ENCODE measurements around the gene GDPD4. TPM values are rescaled to one million over a fixed set of nuclear protein-coding genes. Genes with fewer than 3 reads are reported as not detected.

Gene GDPD4
- polyA plus RNA-seq, 5 donors = 0.14 to 0.72 (median 0.59) TPM; not detected in 1

GRCh38 chr11:77244277-77245027 lies 57.0 kb downstream of the GDPD4 start:
- no peak for DNase-seq

- no peak for DNase-seq
Measured at GRCh38 chr11:77236901-77237300, 64.6 kb downstream of the GDPD4 start.

DNA sequence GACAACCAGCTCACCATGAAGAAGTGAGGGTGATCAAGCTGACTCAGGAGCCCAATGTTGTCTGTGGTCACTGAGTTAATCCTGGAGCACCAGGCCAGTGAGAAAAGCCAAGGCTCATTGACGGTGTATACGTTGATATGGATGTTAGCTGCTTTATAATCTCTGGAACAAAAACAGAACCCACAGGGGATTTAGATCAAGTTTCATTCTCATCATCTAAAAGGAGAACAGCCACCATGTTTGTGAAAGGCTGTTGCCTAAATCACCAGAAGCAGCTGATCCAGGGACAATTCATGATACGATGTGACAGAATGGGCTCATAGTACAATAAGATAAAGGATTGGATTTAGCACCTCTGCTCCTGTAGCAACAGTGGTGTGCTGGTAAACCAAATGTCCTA lies 68.5 kb downstream of the GDPD4 start:
- DNase-seq = no peak

GRCh38 chr11:77232242-77232641 lies 69.2 kb downstream of the GDPD4 start:
- no peak for DNase-seq

DNA sequence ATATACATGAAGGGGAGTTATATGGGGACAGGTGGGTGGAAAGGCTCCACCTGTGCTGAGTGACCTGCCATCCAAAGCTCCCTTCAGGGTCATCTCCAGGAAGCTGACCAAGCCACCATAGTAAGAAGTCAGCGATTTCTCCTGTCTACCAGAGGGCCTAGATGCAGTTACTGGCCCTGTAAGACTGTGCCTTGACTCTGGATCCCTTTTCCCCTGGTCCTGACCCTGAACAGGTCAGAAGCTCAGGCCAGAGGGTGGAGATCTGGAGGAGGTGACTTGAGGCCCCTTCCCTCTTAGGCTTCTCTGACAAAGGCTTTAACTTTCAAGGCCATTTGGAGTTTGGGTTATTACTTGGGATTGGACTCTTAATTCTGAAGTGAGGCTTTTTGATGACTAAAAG lies 69.7 kb downstream of the GDPD4 start:
- DNase-seq = no peak

- no peak for DNase-seq
Measured at GRCh38 chr11:77230878-77231605, 70.4 kb downstream of the GDPD4 start.

GRCh38 chr11:77223797-77224196 lies 77.7 kb downstream of the GDPD4 start:
- DNase-seq = no peak

DNA sequence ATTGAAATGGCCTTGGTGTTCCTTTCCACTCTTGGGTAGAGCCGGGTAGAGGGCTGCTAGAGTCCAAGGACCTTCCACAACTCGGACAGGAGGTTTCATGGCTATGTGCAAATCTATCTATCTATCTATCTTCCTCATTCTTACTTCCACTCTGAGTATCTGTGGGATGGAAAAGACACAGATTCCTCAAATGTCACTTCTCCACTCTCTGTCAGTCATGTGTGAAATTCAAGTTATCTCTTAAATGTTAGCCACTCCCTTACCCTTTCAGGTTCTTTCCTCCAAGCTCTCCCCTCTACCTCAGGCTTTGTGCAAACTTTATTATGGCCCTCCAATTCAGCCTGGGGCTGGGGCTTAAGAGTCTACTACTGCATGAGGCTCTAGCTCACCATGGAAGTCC lies 84.3 kb downstream of the GDPD4 start:
- DNase-seq = no peak

DNA sequence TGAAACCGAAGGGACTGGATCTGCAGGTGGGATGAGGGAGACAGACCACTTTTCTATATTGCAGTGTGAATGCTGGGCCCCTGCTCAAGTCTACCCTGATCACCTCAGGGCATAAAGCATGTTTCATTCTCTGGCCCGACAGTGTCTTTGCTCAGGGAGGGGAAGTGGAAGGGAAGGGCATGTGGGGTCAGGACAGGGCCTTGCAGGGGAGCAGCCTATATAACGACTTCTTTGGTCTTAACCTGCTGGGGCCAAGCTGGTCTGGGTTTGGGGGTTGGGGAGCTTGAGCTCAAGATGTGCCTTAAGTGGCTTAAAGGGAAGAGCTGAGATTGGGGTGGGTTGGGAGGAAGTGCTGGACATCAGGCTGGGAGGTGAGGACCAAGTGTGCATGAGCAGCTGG lies 86.4 kb downstream of the GDPD4 start:
- no peak for DNase-seq

- DNase-seq = no peak
Measured at GRCh38 chr11:77214557-77214956, 86.9 kb downstream of the GDPD4 start.

DNA sequence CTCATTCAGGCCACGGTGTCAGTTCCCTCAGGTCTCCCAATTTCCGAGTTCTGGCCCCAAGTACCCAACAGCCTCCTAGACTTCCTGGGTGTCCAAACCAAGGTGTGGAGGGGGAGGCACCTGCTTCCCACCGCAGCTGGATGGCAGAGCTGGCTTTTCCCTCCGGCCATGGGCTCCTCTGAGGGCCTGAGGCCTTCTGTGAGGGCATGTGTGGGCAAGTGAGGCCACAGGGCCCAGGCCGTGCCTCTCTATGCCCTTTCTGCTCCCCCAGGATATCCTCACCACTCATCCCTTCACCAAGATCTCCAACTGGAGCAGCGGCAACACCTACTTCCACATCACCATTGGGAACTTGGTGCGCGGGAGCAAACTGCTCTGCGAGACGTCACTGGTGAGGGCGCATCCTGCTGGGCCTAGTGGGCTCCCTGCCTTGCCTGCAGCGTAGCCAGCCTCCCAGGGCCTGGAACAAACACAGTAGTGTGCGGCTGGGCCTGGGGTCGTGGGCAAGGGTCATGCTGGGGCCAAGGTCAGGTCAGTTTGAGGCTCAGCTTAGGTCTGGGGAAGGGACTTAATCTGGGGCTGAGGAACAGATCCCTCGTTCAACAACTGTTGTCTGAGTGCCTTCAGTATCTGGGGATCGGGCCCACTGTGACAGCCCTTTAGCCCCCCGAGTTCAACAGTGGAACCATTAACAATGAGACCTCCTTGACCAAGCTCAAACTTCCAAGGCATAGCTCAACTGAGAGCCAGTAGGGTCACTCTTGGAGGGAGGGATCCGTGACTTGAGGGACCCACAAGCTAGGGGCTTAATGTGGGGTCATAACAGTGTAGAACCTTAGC lies 87.7 kb downstream of the GDPD4 start:
- no peak for DNase-seq

GRCh38 chr11:77213029-77213579 lies 88.4 kb downstream of the GDPD4 start:
- no peak for DNase-seq

- no peak for DNase-seq
Measured at GRCh38 chr11:77212314-77213007, 89.0 kb downstream of the GDPD4 start.

DNA sequence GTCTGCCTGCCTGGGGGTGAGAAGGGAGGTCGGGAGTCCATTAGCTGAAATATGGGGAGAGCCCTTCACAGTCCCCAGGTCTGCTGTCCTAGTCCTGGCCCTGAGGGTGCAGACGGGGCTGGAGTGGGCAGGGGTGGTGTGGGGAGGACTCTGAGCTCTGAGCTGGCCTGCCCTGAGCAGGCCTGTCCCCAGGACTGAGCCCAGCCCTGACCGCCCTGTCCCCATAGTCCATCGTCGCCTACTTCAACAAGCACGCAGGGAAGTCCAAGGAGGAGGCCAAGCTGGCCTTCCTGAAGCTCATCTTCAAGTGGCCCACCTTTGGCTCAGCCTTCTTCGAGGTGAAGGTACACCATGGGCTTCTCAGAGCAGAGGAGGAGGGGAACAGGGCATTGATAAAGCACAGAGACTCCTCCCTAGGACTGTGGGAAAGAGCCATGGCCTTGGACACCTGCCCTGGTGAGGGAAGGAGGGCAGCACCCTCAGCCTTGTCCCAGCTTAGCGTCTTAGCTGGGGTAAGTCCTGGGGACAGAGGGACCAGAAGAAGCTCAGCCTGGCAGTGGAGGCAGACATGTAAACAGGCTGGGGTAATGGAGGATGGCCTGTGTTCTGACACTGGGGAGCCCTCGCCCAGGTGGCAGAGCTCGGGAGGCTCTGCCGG lies 89.8 kb downstream of the GDPD4 start:
- no peak for DNase-seq

- no peak for DNase-seq
Measured at GRCh38 chr11:77211040-77211451, 90.4 kb downstream of the GDPD4 start.

- DNase-seq = no peak
Measured at GRCh38 chr11:77209663-77210062, 91.8 kb downstream of the GDPD4 start.

DNA sequence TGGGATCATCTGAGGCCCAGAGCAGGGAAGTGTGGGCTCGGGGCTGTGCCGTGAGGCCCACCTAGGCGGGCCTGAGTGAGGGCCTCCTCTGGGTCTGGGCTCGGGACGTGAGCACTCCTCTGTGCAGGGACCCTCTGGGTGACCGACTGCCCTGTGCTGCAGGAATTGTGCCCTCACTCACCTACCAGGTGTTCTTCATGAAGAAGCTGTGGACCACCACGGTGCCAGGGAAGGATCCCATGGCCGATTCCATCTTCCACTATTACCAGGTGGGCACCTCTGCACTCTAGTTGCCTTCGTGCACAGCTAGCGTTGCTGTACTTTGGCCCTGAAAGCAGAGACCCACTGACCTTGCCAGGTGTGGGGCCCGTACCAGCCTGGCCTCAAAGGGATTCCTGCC lies 93.0 kb downstream of the GDPD4 start:
- DNase-seq = no peak

DNA sequence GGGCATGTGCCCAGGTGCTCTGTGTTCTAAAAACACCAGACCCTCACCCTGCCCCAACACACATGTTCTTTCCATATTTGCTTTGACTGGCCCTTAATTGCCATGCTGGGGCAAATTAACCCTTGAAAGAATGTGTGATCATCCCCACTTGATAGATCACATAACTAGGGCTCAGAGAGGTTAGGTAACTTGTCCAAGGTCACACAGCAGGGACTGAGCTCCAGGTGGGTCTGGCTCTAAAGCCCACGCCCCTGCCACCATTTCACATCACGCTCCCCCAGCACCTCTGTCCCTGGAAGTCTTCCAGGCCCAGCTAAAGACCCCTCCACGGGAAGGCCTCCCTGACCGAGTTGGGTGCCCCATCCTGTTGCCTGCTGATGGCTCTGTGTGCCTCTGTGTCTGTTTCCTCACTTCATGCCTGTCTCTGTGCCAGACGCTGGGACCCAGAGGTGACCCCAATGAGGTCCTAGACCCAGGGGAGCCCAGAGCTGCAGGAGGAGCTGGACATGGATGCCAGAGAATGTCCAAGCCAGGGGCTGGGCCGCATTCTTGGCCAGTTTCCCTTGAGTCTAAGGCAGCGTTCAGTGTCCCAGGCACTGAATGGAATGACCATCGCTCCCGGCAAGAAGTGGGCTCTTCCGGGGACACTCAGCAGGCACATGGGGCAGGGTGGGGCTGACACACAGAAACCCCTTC lies 93.7 kb downstream of the GDPD4 start:
- no peak for DNase-seq

- DNase-seq = no peak
Measured at GRCh38 chr11:77207019-77207485, 94.4 kb downstream of the GDPD4 start.

All from right lung (tissue), 5 donors.